HG03521 (cell line): ENCODE data around the gene NLRP3.
"Not testable (repeated sequence)": the region's sequence is repeated elsewhere in the genome, so short reads cannot be mapped to it uniquely, and the experiment has no call there.

Source experiments
- ATAC-seq: cut with Tn5 transposase; IDR thresholded peaks from one replicate; pipeline ENCODE4 v1.9.1; 2021; ENCODE audit warnings: mild to moderate bottlenecking, moderate library complexity; ENCODE audit not compliant: unreplicated experiment

Gene NLRP3

DNA sequence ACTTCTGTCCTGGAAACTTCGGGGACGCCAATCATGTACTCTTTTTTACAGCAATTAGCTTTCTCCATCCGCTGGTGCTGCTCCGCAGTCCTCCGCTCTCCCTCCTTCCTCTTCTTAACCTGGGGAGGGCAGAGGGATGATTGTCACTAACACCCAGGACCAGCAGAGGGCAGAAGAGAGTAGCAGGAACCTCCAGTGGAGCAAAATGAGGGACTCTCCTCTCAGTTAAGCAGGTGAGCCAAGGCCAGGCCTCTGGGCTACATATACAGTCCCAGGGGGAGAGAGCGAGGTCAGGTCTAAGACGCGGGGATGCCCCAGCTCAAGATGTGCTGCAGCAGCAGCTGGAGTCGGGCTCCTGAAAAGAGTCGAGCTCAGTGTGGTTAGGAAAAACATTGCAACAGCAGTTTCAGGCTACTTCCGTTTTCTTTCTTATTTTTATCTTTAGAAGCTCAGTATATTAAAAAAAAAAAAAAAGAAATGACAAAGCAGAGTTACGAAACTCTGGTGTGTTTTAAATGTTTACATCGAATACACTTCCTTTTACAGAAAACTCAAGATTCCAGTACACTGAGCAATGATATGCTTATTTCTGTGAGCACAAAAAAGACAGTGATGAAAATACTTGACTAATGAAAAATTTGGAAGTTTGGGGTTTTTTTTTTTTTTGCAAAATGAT lies 25.7 kb upstream of the NLRP3 start:
- peak; percentile 99 for ATAC-seq

DNA sequence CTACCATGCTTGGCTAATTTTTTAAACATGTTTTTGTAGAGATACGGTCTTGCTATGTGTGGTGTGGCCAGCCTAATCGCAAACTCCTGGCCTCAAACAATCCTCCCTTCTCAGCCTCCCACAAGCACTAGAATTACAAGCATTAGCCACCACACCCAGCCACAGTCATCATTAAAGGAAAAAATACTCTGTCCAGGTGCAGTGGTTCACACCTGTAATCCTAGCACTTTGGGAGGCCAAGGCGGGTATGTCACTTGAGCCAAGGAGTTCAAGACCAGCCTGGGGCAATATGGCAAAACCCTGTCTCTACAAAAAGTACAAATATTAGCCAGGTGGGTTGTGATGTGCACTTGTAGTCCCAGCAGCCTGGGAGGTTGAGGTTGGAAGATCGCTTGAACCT lies 25.0 kb upstream of the NLRP3 start:
- ATAC-seq, result no peak

DNA sequence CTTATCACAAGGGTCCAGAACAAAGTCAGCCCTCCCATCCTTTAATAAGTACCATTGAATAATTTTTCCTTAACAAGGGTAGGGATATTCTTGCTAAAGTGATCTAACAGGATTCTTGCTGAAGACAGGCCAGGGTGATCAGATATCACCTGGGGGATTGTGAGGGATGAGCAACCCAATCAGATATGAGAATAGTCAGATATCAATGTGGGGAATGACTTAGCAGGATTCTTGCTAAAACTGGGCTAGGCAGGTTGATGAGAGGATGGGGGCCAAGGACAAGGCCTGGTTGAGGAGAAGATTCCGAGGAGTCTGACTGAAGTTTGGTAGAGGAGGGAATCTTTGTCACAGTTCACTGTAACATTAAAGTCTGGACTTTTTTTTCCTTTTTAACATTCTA lies 23.9 kb upstream of the NLRP3 start:
- ATAC-seq, result no peak

DNA sequence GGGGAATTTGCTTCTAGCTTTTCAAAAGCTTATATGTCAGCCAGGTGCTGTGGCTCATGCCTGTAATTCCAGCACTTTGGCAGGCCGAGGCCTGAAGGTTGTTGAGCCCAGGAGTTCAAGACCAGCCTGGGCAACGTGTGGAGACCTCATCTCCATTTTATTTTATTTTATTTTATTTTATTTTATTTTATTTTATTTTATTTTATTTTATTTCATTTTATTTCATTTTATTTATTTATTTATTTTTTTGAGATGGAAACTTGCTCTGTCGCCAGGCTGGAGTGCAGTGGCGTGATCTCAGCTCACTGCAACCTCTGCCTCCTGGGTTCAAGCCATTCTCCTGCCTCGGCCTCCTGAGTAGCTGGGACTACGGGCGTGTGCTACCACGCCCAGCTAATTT lies 20.9 kb upstream of the NLRP3 start:
- not testable (repeated sequence) for ATAC-seq

DNA sequence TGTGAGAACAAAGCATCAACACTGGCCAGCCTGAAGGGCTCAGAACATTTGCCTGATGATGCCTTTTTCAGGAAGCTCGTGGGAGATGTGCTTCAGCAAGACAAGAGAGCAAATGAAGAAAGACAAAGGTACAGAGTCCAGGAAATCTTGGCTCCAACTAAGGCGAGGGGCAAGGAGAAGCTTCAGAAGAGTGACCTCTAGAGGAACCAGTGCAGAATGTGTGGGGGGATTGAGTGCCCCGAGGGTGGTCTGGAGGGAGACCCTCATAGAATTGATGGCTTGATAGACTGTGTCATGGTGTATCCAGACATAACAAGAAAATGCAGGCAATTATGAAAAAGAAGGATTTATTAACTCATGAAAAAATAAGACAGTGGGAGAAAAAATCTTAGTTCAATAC lies 15.3 kb upstream of the NLRP3 start:
- ATAC-seq, result no peak

DNA sequence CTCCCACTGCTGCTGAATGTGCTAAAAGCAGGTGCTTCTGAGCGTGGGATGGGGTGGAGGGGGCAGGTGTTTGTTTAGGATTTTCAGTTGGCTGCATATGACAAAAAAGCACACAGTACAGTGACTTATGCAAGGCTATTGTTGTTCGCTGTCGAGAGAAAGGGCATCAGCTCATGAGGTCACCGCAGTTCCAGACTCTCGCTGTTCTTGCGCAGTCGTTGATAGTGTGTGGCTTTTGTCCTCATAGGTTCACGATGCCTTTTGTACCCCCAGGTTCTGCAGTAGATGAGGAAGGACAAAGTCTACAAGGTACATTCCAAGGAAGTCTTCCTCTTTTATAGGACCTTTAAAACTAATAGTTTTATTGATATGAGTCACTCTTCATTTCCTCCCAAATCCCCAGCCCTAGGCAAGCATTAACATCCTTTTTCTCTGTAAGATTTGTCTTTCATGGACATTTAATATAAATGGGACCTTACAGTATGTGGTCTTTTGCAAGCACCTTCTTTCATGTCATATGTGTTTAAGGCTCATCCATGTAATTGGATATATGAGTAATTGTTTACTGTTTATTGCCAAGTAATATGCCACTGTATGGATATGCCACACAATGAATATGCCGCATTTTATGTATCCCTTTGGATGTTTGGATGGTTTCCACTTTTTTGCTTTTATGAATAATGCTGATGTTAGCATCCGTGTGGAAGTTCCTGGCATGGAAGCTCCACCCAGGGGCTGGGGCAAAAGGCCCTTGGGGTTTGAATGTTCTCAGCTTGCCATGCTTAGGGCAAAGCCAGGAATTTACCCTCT lies 14.5 kb upstream of the NLRP3 start:
- ATAC-seq, result no peak

DNA sequence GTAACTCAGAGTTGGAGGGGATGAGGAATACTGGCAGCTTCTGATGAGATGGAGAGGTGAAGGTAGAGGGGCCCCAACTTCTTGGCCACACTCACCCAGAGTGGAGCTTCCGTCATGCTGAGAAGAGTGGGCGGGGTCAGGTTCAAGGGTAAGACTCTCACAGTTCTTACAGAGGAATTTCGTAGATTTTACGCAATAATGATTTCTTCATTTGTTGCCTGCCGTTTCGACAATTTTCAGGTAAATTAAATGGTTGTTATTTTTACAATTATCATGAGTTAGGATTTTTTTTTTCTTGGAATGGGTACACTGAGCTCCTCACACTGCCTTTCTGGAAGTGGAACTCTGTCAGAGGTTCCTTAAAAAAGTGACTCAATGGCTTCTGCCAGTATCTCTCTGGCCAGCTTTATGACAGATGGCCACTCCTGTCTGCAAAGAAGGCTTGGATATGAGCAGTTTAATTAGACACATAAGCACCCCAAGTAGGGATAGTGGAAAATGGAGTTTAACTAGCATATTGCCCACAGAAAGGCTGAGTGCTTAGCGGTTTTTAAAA lies 13.8 kb upstream of the NLRP3 start:
- no peak for ATAC-seq

DNA sequence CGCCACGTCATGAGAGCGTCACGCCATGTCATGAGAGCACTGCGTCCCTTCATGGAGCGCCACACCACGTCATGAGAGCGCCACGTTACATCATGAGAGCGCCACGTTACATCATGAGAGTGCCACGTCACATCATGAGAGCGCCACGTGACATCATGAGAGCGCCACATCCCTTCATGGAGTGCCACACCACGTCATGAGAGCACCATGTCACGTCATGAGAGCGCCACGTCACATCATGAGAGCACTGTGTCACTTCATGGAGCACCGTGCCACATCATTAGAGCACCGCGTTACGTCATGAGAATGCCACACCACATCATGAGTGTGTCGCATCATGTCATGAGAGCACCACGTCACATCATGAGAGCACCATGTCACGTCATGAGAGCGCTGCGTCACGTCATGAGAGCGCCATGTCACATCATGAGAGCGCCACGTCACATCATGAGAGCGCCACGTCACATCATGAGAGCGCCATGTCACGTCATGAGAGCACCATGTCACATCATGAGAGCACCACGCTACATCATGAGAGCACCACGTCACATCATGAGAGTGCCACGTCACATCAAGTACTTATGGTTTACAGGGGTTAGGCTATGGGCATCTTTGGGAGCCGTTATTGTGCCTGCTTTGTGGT lies 9.8 kb upstream of the NLRP3 start:
- ATAC-seq, result no peak

DNA sequence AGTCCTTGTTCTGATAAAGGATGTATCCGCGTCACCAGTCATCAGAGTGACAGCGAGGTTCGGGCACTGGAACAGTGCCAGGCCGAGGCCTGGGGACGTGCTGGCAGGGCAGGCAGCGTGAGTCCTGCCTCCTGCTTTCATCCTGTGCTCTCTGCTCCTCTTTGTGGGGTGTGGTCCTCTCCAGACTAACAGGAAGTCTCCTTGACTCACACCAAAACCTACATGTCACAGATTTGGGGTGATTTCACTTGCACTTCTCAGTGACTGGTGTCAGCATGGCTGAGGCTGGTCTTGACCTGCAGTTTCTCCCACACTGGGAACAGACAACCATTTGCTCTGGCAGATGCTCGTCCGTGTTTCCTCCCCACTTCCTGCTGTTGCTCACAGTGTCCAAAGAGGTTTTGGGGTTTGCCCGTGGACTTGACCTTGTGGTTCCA lies 8.8 kb upstream of the NLRP3 start:
- ATAC-seq, result peak; percentile 65

DNA sequence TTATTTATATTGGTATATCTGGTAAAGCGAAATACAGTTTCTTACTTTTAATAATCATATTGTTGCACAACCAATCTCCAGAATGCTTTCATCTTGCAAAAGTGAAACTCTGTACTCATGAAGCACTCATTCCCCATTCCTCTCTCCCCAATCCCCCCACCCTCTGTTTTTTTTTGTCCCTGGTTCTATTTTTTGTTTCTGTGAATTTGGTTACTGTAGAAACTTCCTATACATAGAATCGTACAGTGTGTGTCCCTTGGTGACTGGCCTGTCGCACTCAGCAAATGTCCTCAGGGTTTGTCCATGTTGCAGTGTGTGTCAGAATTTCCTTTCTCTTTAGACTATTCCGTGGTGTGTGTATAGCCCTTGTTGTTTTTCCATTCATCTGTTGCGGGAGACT lies 7.9 kb upstream of the NLRP3 start:
- no peak for ATAC-seq

DNA sequence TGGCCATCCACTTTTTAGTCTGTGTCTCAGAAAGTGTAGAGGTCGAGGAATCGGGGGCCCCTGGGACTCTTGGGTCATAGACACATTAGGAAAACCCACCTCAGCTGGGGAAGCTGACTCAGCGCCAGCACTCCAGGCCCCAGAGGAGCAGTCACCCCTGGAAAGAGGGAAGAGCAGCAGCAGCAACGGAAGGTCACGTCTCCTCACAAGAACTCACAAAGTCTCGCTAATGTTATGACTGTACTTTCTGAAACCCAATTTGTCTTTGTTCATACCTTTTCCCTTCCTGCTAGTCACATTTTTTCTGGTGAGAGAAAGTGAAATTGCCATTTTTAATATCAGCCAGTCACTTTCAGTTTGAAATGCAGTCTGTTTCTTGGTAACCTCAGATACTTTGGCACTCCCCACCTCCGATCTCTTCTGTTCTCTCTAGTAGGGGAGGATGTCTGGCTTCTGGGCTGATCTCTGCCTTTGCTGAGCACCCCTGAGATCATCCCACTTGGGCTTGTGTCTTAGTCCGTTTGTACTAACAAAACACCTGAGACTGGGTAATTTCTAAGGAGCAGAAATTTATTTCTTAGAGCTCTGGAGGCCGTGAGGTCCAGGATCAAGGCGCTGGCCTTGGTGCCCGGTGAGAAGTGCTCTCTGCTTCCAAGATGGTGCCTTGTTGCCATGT lies 6.0 kb upstream of the NLRP3 start:
- ATAC-seq, result peak; percentile 70

DNA sequence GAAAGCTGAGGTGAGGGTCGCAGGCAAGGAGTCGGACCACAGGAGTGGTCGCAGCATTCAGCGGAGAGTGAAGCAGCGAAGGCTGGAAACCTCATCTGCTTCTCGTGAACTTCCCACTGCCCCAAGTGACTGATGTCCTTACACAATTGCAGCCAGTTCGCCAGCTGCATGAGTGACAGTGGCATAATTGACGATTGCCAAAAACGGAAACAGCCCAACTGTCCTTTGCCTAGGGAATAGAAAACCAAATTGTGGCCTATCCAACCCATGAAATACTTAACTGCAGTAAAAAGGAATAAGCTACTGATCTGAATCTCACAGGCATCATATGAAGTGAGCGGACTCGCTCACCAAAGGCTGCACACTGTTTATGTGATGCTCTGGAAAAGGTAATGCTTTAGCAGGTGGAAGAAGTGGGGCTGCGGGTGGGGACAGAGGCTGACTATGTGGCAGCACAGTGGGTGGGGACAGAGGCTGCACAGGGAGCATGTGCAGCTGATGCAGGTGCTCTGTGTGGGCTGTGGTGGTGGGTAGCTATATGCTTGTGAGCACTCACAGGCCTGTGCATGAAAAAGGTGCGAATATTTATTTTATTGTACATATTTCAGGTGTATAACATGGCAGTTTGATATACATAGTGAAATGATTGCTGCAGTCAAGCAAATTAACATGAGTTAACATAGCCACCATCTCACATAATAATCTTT lies 4.2 kb upstream of the NLRP3 start:
- ATAC-seq, result no peak

DNA sequence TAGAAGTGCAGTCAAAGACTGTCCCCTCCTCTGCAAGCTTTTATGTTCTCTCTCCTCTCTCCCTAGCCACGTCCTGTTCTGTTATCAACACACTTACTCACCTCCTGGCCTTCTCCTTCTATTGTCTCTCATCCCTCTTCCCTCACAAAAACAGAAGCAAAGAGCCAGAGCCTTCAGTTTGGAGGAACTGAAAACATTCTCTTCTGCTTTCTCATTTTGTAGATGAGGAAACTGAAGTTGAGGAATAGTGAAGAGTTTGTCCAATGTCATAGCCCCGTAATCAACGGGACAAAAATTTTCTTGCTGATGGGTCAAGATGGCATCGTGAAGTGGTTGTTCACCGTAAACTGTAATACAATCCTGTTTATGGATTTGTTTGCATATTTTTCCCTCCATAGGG lies 1.9 kb downstream of the NLRP3 start:
- no peak for ATAC-seq

DNA sequence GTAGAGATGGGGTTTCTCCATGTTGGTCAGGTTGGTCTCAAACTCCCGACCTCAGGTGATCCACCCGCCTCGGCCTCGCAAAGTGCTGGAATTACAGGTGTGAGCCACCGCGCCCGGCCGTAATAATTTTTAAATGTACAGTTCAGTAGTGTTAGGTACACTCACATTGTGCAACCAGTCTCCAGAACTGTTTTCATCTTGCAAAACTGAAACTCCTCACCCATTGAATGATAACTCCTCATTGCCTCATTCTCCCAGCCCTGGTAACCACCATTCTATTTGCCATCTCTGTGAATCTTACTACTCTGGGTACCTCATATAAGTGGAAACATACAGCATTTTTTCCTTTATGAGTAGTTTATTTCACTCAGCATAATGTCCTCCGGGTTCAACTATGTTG lies 3.4 kb downstream of the NLRP3 start:
- ATAC-seq, result no peak

DNA sequence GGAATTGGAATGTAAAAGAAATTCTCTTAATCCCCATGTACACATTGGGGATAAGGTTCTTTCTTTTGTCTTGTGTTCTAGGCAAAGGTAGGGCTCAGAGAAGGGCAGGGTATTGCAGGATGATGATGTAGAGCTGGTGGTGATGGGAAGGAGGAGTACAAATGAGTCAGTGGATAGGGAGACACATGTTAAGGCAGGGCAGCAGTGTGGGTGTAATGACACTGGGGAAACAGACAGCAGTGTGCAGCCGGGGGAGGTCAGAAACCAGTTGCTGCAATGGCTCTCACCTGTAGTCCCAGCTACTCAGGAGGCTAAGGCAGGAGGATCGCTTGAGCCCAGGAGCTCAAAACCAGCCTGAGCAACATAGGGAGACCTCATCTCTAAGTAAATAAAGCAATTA lies 5.1 kb downstream of the NLRP3 start:
- ATAC-seq, result no peak

DNA sequence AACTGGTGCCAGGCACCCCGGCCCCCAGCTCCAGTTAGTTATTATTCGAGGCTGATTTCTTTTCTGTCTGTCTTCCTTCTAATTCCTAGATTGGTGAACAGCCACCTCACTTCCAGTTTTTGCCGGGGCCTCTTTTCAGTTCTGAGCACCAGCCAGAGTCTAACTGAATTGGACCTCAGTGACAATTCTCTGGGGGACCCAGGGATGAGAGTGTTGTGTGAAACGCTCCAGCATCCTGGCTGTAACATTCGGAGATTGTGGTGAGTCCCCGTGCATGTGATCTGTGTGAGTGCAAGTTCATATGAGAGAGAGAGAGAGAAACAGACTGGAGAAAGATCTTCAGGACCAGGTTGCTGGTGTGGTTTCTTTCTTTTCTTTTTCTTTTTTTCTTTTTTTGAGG lies 13.5 kb downstream of the NLRP3 start:
- ATAC-seq, result no peak

DNA sequence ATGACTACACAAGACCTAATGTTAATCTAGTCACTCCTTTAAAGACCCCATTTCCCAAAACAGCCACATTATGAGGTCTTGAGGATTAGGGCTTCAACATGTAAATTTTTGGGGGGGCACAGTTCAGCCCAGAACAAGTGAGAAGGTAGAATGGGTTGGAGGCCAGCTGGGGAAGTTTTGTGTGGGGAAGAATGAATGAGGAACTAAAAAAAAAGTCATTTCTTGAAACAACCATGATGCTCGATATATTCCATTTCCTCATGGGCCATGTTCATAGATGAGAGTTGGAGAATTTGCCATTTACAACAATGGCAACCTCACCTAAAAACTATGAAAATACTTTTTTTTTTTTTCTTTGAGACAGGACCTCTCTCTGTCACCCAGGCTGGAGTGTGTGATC lies 14.5 kb downstream of the NLRP3 start:
- ATAC-seq, result no peak

DNA sequence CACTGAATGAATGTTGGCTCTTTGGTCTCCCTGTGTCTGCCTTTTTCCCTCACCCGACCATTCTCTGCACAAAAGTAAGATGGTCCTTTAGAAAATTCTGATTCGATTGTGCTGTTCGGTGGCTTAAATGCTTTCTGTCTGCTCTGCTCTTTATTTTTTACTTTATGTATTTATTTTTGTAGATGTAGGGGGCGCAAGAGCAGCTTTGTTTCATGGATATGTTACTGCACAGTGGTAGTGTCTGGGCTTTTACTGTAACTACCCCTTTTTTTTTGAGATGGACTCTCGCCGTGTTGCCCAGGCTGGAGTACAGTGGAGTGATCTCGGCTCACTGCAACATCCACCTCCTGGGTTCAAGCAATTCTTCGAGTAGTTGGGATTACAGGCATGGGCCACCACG lies 15.7 kb downstream of the NLRP3 start:
- no peak for ATAC-seq

DNA sequence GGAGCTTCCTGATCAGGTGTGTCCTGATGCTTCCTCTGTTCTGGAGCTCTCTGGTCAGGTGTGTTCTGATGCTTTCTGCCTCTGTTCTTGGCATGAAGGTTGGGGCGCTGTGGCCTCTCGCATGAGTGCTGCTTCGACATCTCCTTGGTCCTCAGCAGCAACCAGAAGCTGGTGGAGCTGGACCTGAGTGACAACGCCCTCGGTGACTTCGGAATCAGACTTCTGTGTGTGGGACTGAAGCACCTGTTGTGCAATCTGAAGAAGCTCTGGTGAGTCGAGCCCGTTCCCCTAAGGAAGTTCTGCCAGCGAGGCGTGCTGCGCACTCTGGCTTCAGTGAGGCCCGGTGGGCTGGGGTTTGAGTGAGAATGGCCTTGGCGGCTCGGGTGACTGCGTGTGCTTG lies 18.0 kb downstream of the NLRP3 start:
- ATAC-seq, result no peak

DNA sequence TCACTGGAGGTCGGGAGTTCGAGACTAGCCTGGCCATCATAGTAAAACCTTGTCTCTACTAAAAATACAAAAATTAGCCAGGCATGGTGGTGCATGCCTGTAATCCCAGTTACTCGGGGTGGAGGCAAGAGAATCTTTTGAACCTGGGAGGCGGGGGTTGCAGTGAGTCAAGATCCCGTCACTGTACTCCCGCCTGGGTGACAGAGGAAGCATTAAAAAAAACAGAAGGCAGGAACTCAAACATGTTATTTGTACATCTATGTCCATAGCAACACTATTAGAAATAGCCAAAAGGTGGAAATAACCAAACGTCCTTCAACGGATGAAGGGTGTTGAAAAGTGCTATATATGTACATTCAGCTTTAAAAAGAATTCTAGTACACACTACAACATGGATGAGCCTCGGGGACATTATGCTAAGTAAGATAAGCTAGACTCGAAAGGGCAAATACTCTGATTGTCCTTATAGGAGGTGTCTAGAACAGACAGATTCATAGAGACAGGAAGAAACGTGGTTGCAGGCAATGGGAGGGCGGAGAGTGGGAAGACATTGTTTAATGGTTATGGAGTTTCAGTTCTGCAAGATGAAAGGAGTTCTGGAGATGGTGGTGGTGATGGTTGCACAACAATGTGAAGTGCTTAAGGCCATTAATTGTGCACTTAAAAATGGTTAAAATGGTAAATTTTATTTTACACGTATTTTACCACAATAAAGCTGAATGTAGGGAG lies 19.2 kb downstream of the NLRP3 start:
- no peak for ATAC-seq
